GM19193 (cell line): ENCODE measurements around the gene SLC7A10.
A peak's percentile ranks its signal among the peaks of the same experiment; 100 is the strongest.

ENCODE experiments used
- POLR2A ChIP-seq: IDR thresholded peaks from 4 replicates; pipeline ENCODE4 v1.6.1; 2011; ENCODE audit not compliant: insufficient read depth, insufficient read length; ENCODE audit errors: extremely low read depth

The SLC7A10 gene

DNA sequence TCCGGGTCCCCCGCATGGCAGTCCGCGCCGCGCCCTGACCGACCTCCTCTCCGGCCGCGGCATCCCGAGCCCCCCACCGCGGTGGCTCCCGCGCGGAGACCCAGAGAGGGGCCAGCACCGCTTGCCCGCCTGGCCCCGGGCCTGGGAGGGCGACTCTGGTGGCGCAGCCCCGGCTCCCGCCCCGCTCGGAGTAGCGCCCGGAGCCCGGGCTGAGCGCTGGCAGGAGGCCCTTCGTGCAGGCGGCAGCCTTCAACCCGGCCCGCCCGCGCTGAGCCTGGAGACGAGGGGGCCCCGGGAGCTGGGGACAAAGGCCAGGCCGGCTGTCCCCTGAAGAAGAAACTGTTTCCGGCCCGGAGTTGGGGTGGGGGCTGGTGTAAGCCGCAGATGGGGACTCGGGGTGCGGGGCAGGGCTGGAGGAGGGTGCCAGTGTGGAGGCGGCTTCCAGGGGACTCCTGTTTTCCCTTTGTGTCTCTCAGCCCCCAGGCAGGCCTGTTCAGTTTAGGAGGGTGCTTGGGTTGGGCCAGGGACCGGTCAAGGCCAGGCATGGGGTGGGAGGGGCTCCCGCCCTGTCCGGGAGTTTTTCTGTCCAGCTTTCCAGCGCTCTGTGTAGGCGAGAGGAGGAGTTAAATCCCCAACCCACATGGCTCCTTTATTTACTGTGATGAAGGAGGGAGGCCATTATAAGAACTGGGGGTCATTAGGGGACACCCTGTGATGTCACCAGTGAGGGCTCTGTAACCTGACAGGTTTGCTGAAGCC is 30.6 kb downstream of the SLC7A10 start:
- TF ChIP-seq POLR2A, result no peak

DNA sequence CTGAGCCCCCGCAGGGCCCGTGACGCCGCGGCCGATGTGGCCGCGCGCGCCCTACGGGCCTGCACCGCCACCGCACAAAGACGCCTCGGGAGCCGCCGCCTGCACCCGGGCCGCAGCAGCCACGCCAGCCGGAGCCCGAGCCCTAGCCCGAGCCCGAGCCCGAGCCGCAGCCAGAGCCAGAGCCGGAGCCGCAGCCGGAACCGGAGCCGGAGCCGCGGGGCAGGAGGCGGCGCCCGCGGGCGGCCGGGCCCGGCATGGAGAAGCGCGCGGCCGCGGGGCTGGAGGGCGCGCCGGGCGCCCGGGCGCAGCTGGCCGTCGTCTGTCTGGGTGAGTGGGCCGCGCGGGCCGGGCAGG is 31.1 kb downstream of the SLC7A10 start:
- TF ChIP-seq POLR2A, result no peak

- no peak for TF ChIP-seq POLR2A
These were observed 31.7 kb downstream of the SLC7A10 start, which contains the start of gene LRP3 for GRCh38 chr19:33193865-33194362. LRP3 (plus strand) TSS chr19:33194330; CDS start chr19:33194786, 456 bp downstream.

GRCh38 chr19:33193269-33193864 is 32.3 kb downstream of the SLC7A10 start:
- TF ChIP-seq POLR2A, result no peak

DNA sequence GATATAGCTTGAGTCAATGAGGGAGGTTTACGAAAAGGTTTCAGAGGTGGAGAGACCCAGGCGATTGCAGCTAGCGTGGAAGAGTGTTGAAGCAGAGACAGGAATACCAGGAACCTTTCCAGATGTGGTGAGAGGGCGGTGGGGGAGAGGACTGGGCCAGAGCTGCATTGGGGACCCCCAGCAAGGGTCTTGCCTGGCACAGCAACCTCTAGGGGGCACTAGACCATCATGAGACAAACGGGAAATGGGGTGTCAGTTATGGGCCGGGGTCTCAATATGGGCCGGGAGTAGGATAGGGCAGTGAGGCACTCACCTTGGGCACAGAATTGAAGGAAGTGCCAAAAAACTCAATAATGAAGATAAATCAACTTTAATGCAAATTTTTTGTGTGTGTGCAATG is 33.6 kb downstream of the SLC7A10 start:
- TF ChIP-seq POLR2A, result no peak

DNA sequence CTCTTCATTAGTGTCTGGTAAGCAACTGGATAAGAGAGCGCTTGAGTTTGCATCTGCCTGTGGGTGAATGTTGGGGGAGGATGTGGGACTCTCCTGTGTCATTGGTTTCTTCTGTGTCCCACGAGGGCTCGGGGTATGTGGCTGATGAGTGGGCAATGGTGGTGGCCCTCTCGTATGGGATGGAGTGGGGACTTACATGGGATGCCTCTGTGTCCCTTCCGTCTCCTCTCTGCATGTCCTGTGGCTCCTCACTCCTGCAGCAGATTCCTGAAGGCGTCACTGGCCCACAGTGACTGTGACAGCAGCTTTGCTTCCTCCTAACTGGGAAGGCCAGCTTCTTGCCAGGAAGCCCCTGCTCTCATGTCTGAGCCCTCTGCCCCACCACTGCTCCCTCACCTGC is 34.1 kb downstream of the SLC7A10 start:
- no peak for TF ChIP-seq POLR2A

DNA sequence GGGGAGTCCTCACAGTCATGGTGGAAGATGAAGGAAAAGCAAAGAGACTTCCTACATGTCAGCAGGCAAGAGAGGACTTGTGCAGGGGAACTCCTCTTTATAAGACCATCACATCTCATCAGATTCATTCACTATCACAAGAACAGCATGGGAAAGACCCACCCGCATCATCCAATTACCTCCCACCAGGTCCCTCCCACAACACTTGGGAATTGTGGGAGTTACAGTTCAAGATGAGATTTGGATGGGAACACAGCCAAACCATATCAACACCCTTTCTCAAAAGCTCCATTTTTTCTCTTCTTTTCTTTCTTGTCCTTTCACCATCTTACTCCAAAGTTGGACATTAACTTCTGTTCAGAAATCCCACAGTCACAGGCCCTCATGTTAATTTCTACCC is 36.2 kb downstream of the SLC7A10 start:
- TF ChIP-seq POLR2A, result no peak

DNA sequence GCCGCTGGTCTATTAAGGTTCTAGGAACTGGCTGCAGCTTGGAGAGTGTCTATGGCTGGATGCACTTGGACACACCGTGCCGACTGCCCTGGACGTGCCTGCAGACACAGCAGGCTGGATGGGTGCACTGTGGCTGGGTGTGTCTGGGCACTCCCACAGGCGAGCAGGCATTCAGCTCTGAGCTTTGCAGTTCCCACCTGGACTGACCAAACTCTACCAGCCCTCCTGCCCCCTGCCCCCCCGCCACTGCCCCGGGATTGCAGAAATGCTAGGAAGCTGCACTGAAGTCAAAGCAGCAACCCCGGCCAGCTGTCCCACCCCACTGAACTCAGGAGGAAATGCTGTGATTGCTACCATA is 38.5 kb downstream of the SLC7A10 start:
- no peak for TF ChIP-seq POLR2A

GRCh38 chr19:33186431-33187182 is 39.0 kb downstream of the SLC7A10 start:
- no peak for TF ChIP-seq POLR2A

DNA sequence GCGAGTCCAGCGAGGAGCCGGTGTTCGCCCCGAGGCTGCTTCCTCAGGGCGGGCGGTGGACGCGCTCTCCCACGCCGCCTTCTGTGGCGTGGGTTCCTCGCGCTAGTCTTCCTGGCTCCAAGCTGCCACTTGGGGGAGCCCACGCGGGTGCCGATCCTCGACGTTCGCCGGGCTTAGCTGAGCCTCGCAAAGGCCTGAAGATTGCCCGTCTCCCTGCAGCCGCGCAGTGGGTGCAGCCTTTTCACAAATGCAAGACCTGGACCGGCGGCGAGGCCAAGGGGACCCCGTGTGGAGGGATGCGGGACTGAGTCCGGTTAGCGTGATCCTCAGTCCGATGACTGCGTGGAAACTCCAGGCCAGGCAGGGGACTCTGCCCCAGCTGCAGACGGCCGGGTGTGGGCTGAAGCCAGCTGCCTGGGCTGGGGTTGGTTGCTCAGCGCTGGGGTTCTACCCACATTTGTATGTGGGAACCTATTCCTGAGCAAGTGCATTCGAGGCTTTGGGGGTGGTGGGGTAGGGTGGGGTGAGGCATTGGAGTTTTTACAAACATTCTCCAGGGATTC is 48.2 kb downstream of the SLC7A10 start:
- no peak for TF ChIP-seq POLR2A

DNA sequence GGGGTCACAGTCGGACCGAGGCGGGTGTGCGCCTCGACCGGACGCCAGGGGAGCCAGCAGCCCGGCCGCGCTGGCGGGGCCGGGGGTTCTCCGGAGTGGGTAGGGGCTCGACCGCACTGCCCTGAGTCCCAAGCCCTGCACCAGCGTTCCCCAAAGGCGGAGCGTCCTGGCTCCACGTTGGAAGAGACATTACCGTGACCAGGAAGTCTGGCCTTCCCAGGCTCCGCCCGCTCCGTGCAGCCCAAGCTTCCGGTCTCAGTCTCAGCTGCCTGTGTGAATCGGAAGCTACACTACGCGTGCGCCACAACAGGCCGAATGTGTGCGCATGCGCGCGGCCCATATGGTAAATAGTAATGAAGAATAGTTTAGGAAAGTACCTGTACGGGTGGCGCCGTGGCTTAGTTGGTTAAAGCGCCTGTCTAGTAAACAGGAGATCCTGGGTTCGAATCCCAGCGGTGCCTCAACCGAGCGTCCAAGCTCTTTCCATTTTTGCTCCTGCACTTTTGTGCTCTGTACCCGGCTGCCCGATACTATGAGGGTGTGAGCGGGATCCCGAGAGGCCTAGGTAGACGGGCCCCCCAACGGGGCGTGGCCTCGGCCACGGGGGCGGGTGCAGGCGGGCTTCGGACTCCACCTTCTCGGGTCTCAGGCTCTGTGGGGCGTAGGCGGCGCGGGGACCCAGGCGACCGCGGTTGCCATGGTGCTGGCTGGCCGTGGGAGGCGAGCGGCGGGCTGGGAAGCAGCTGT is 48.8 kb downstream of the SLC7A10 start:
- peak; percentile 98 for TF ChIP-seq POLR2A

- no peak for TF ChIP-seq POLR2A
These were observed 49.6 kb downstream of the SLC7A10 start for GRCh38 chr19:33175886-33176669.

DNA sequence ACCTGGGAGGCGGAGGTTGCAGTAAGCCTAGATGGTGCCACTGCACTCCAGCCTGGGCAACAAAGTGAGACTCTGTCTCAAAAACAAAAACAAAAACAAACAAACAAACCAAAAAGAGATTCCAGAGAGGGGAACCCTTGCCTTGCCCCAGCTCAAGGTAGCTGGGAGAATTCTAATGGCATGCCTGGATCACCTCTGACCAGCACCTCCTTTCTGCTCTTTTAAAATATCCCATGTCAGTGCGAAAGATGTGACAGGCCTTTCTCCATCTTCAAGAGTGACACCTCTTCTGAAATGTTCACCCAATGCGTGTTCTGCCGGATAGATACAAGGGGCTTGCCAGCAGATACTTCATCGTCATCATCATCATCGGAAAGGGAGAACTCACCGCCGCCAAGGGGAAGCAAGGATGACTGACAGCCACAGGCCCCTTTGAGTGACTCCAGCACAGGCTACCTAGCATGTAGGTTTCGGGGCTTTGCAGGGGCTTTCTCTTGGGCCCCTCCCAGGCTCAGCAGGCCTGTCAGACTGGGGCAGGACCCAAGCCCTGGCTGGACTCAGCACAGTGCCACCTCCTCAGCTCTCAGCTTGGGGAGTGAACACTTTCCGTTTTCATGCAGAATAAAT is 50.4 kb downstream of the SLC7A10 start:
- TF ChIP-seq POLR2A, result no peak

DNA sequence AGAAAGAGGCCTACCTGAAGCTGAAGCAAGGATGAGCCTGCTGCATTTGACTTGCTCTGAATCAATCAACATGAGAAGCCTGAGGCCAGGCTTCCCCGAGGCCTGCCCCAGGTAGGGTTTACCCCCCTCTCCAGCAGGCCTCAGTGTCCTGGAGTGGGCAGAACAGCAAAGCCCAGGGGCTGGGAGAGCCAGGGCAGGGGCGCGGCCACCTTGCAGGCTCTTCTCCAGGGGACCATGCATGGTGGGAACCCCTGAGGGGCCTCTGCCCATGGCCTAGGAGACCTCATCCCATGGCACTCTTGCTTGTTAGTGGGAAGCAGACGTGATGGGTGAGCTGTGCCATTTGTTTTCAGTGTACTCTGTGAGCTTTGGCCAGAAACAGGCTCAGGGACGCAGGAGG is 51.5 kb downstream of the SLC7A10 start:
- no peak for TF ChIP-seq POLR2A

DNA sequence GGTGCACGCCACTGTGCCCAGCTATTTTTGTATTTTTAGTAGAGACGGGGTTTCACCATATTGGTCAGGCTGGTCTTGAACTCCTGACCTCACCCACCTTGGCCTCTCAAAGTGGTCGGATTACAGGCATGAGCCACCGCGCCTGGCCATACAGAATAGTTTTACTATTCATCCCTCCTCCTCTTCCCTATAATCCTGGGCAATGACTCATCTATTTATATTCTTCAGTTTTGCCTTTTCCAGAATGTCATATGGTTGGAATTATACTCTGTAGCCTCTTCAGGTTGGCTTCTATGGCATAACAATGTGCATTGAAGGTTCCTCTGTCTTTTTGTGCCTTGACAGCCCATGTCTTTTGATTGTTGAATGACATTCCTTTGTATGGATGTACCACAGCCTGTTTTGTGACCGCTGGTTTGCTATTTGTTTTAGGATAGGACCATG is 53.7 kb downstream of the SLC7A10 start:
- TF ChIP-seq POLR2A, result no peak
